ENCODE measurements around the gene ABCA7. TPM values are rescaled to one million over a fixed set of nuclear protein-coding genes. Genes with fewer than 3 reads are reported as not detected.
"Not testable (repeated sequence)": the region's sequence is repeated elsewhere in the genome, so short reads cannot be mapped to it uniquely, and the experiment has no call there.

The ABCA7 gene
- total and polyA plus RNA-seq, 2 experiments from 2014 or later: 2.1 to 2.6 TPM

GRCh38 chr19:1112268-1113029, 72.5 kb downstream of the ABCA7 start:
- H3K27ac ChIP-seq: no peak overlapping the region

GRCh38 chr19:1113030-1113985, 73.4 kb downstream of the ABCA7 start:
- H2AFZ ChIP-seq: no peak overlapping the region
- no peaks in the 10 kb centered on the region for H3K27me3 ChIP-seq (replicated peaks; ENCODE audit: insufficient read depth)
- H3K4me2 ChIP-seq (ENCODE audit: unreplicated experiment): no peak overlapping the region
- H3K9me3 ChIP-seq (ENCODE audit: low read depth): no peaks in the 10 kb centered on the region
- DNase-seq: peak; percentile 97
- peak overlapping the region; percentile 51 for H3K9ac ChIP-seq
- peaks cover 30% of the 10 kb centered on the region; the same call in 1 of the 2 replicates for H3K36me3 ChIP-seq (ENCODE audit: low read depth)
- TF ChIP-seq EZH2phosphoT487 (IDR thresholded peaks at IDR 0.05; ENCODE audit: insufficient read depth, low read depth) (no peak), EZH2 (IDR thresholded peaks at IDR 0.05; ENCODE audit: insufficient read depth, poor library complexity, severe bottlenecking) (no peak)
- no peaks in the 10 kb centered on the region for H4K20me1 ChIP-seq (ENCODE audit: insufficient read depth)
- no peaks in the 10 kb centered on the region for H3K9me2 ChIP-seq (ENCODE audit: insufficient read depth)
- peaks cover 6% of the 10 kb centered on the region for H3F3A ChIP-seq (ENCODE audit: insufficient read depth)
- WGBS, 2 experiments (ENCODE audit: low coverage in 1 of 2, low lambda C conversion rate in 2 of 2, missing lambda C conversion rate in 2 of 2): 25 to 27% methylated on average over 25 to 30 of the region's 44 CpGs
- in situ Hi-C loops (cut with MboI): no loop called here
- peaks cover 15% of the 10 kb centered on the region; the same call in 1 of the 2 replicates for H3K79me2 ChIP-seq (ENCODE audit: insufficient read depth)
- peak overlapping the region; percentile 70 for H3K27ac ChIP-seq
- no peak overlapping the region for H3K4me3 ChIP-seq
- no peaks in the 10 kb centered on the region for H3K4me1 ChIP-seq (ENCODE audit: insufficient read depth)

More at GRCh38 chr19:1112268-1113029, 72.5 kb downstream of the ABCA7 start:
- no peak overlapping the region for H3K9ac ChIP-seq
- H3K9me2 ChIP-seq (ENCODE audit: insufficient read depth): no peaks in the 10 kb centered on the region
- no peaks in the 10 kb centered on the region for H3K9me3 ChIP-seq (ENCODE audit: low read depth)
- peaks cover 21% of the 10 kb centered on the region; the same call in 1 of the 2 replicates for H3K36me3 ChIP-seq (ENCODE audit: low read depth)
- H3K4me3 ChIP-seq: no peak overlapping the region
- peaks cover 6% of the 10 kb centered on the region; the same call in 1 of the 2 replicates for H3K79me2 ChIP-seq (ENCODE audit: insufficient read depth)
- no peak overlapping the region for H3K4me2 ChIP-seq (ENCODE audit: unreplicated experiment)
- H4K20me1 ChIP-seq (ENCODE audit: insufficient read depth): no peaks in the 10 kb centered on the region
- WGBS, 2 experiments (ENCODE audit: low coverage in 1 of 2, low lambda C conversion rate in 2 of 2, missing lambda C conversion rate in 2 of 2): 74 to 87% methylated on average over 26 to 69 of the region's 71 CpGs
- in situ Hi-C loops (cut with MboI): no loop called here
- no peaks in the 10 kb centered on the region for H3K4me1 ChIP-seq (ENCODE audit: insufficient read depth)
- H3F3A ChIP-seq (ENCODE audit: insufficient read depth): no peaks in the 10 kb centered on the region; the same call in 1 of the 2 replicates
- no peaks in the 10 kb centered on the region for H3K27me3 ChIP-seq (replicated peaks; ENCODE audit: insufficient read depth)
- H2AFZ ChIP-seq: no peak overlapping the region
- no peak for TF ChIP-seq EZH2phosphoT487 (IDR thresholded peaks at IDR 0.05; ENCODE audit: insufficient read depth, low read depth)
- TF ChIP-seq EZH2 (IDR thresholded peaks at IDR 0.05; ENCODE audit: insufficient read depth, poor library complexity, severe bottlenecking): no peak
- peak; percentile 43 for DNase-seq

GRCh38 chr19:1113986-1114483, 74.1 kb downstream of the ABCA7 start:
- Histone ChIP-seq H3K4me1 (ENCODE audit: insufficient read depth) (no peaks in the 10 kb centered on the region), H3K9me3 (ENCODE audit: low read depth) (no peaks in the 10 kb centered on the region), H3K27me3 (replicated peaks; ENCODE audit: insufficient read depth) (no peaks in the 10 kb centered on the region), H3K9me2 (ENCODE audit: insufficient read depth) (no peaks in the 10 kb centered on the region), H3K9ac (peak overlapping the region; percentile 51; the same call in 1 of the 2 replicates), H4K20me1 (ENCODE audit: insufficient read depth) (no peaks in the 10 kb centered on the region), H3K79me2 (ENCODE audit: insufficient read depth) (peaks cover 20% of the 10 kb centered on the region; the same call in 1 of the 2 replicates), H2AFZ (no peak overlapping the region), H3K36me3 (ENCODE audit: low read depth) (peaks cover 37% of the 10 kb centered on the region; the same call in 1 of the 2 replicates), H3K4me2 (ENCODE audit: unreplicated experiment) (no peak overlapping the region), H3F3A (ENCODE audit: insufficient read depth) (peaks cover 6% of the 10 kb centered on the region), H3K27ac (peak overlapping the region; percentile 70; the same call in 1 of the 2 replicates), H3K4me3 (no peak overlapping the region)
- TF ChIP-seq EZH2phosphoT487 (IDR thresholded peaks at IDR 0.05; ENCODE audit: insufficient read depth, low read depth): no peak
- TF ChIP-seq EZH2 (IDR thresholded peaks at IDR 0.05; ENCODE audit: insufficient read depth, poor library complexity, severe bottlenecking): no peak
- DNase-seq: no peak
- in situ Hi-C loops (cut with MboI): no loop called here
- WGBS, 2 experiments (ENCODE audit: low coverage in 1 of 2, low lambda C conversion rate in 2 of 2, missing lambda C conversion rate in 2 of 2): 86 to 88% methylated on average over 15 to 25 of the region's 25 CpGs

- 93 to 98% methylated on average over 9 of the region's 9 CpGs for WGBS, 2 experiments (ENCODE audit: low coverage in 1 of 2, low lambda C conversion rate in 2 of 2, missing lambda C conversion rate in 2 of 2)
- not testable (repeated sequence) for H2AFZ ChIP-seq
- H3K36me3 ChIP-seq (ENCODE audit: low read depth): peaks cover 43% of the 10 kb centered on the region; the same call in 1 of the 2 replicates
Measured at GRCh38 chr19:1114728-1115127, 74.8 kb downstream of the ABCA7 start.

More at GRCh38 chr19:1114728-1115127, 74.8 kb downstream of the ABCA7 start:
- in situ Hi-C loops (cut with MboI): loop anchor here (5.0 kb wide), 1 partner anchor 88 kb away; no protein-coding TSS in a partner anchor
- not testable (repeated sequence) for H3K27me3 ChIP-seq (replicated peaks; ENCODE audit: insufficient read depth); H3K9ac ChIP-seq; H3F3A ChIP-seq (ENCODE audit: insufficient read depth); H3K9me2 ChIP-seq (ENCODE audit: insufficient read depth); H3K4me1 ChIP-seq (ENCODE audit: insufficient read depth); H3K4me2 ChIP-seq (ENCODE audit: unreplicated experiment); H3K9me3 ChIP-seq (ENCODE audit: low read depth); H3K4me3 ChIP-seq; H4K20me1 ChIP-seq (ENCODE audit: insufficient read depth); DNase-seq; H3K27ac ChIP-seq
- peaks cover 25% of the 10 kb centered on the region; the same call in 1 of the 2 replicates for H3K79me2 ChIP-seq (ENCODE audit: insufficient read depth)

Small RNA genes lying within 50 kb of the gene (small RNA-seq; reads per million reads assigned to genes)
- gene RNU6-2 (ENCODE audit: low read depth, low replicate concordance): not detected

Other genes with a start within 250 kb of the ABCA7 start
- 175 and 194 TPM in 2 replicates for gene PTBP1, start 242.7 kb upstream of the ABCA7 start, total RNA-seq (2014; rRNA removed; shearing (Covaris generic))
- 157 and 160 TPM in 2 replicates for gene PTBP1, start 242.7 kb upstream of the ABCA7 start, polyA plus RNA-seq (2016; fragmentation: Nextera tagmentation; extraction: Ambion mirVana)
- gene PLPPR3, start 218.2 kb upstream of the ABCA7 start, total RNA-seq (2014; rRNA removed; shearing (Covaris generic)): 0.32 TPM in 1 of 2 replicates, not detected in the other
- gene PLPPR3, start 218.2 kb upstream of the ABCA7 start, polyA plus RNA-seq (2016; fragmentation: Nextera tagmentation; extraction: Ambion mirVana): not detected in 2 replicates
- gene AZU1, start 212.3 kb upstream of the ABCA7 start, total RNA-seq (2014; rRNA removed; shearing (Covaris generic)): not detected in 2 replicates
- not detected in 2 replicates for gene AZU1, start 212.3 kb upstream of the ABCA7 start, polyA plus RNA-seq (2016; fragmentation: Nextera tagmentation; extraction: Ambion mirVana)
- gene PRTN3, start 199.1 kb upstream of the ABCA7 start, total RNA-seq (2014; rRNA removed; shearing (Covaris generic)): not detected in 2 replicates
- gene PRTN3, start 199.1 kb upstream of the ABCA7 start, polyA plus RNA-seq (2016; fragmentation: Nextera tagmentation; extraction: Ambion mirVana): not detected in 2 replicates
- 1.4 TPM in 1 of 2 replicates, not detected in the other for gene ELANE, start 187.8 kb upstream of the ABCA7 start, total RNA-seq (2014; rRNA removed; shearing (Covaris generic))
- 0.20 and 0.34 TPM in 2 replicates for gene ELANE, start 187.8 kb upstream of the ABCA7 start, polyA plus RNA-seq (2016; fragmentation: Nextera tagmentation; extraction: Ambion mirVana)
- 3.2 and 5.7 TPM in 2 replicates for gene CFD, start 180.4 kb upstream of the ABCA7 start, total RNA-seq (2014; rRNA removed; shearing (Covaris generic))
- gene CFD, start 180.4 kb upstream of the ABCA7 start, polyA plus RNA-seq (2016; fragmentation: Nextera tagmentation; extraction: Ambion mirVana): 4.9 and 5.2 TPM in 2 replicates
- gene MED16, start 146.9 kb upstream of the ABCA7 start, total RNA-seq (2014; rRNA removed; shearing (Covaris generic)): 20.9 and 26.6 TPM in 2 replicates
- gene MED16, start 146.9 kb upstream of the ABCA7 start, polyA plus RNA-seq (2016; fragmentation: Nextera tagmentation; extraction: Ambion mirVana): 66.5 and 66.9 TPM in 2 replicates
- not detected in 2 replicates for gene RNU6-9, start 146.6 kb upstream of the ABCA7 start, total RNA-seq (2014; rRNA removed; shearing (Covaris generic))
- gene RNU6-9, start 146.6 kb upstream of the ABCA7 start, polyA plus RNA-seq (2016; fragmentation: Nextera tagmentation; extraction: Ambion mirVana): not detected in 2 replicates
- 41.6 and 50.9 TPM in 2 replicates for gene R3HDM4, start 126.9 kb upstream of the ABCA7 start, total RNA-seq (2014; rRNA removed; shearing (Covaris generic))
- gene R3HDM4, start 126.9 kb upstream of the ABCA7 start, polyA plus RNA-seq (2016; fragmentation: Nextera tagmentation; extraction: Ambion mirVana): 52.7 and 58.1 TPM in 2 replicates
- not detected in 2 replicates for gene KISS1R, start 122.8 kb upstream of the ABCA7 start, total RNA-seq (2014; rRNA removed; shearing (Covaris generic))
- gene KISS1R, start 122.8 kb upstream of the ABCA7 start, polyA plus RNA-seq (2016; fragmentation: Nextera tagmentation; extraction: Ambion mirVana): not detected in 2 replicates
- 6.7 and 8.5 TPM in 2 replicates for gene ARID3A, start 114.1 kb upstream of the ABCA7 start, total RNA-seq (2014; rRNA removed; shearing (Covaris generic))
- gene ARID3A, start 114.1 kb upstream of the ABCA7 start, polyA plus RNA-seq (2016; fragmentation: Nextera tagmentation; extraction: Ambion mirVana): 2.4 and 2.8 TPM in 2 replicates
- gene WDR18, start 55.8 kb upstream of the ABCA7 start, total RNA-seq (2014; rRNA removed; shearing (Covaris generic)): 63.5 and 83.4 TPM in 2 replicates
- gene WDR18, start 55.8 kb upstream of the ABCA7 start, polyA plus RNA-seq (2016; fragmentation: Nextera tagmentation; extraction: Ambion mirVana): 143 and 157 TPM in 2 replicates
- gene GRIN3B, start 39.7 kb upstream of the ABCA7 start, total RNA-seq (2014; rRNA removed; shearing (Covaris generic)): 0.25 and 0.54 TPM in 2 replicates
- gene GRIN3B, start 39.7 kb upstream of the ABCA7 start, polyA plus RNA-seq (2016; fragmentation: Nextera tagmentation; extraction: Ambion mirVana): not detected in 2 replicates
- gene TMEM259, start 19.0 kb upstream of the ABCA7 start, total RNA-seq (2014; rRNA removed; shearing (Covaris generic)): 132 and 169 TPM in 2 replicates
- 76.7 and 79.7 TPM in 2 replicates for gene TMEM259, start 19.0 kb upstream of the ABCA7 start, polyA plus RNA-seq (2016; fragmentation: Nextera tagmentation; extraction: Ambion mirVana)
- not detected in 2 replicates for gene RNU6-2, start 18.6 kb upstream of the ABCA7 start, total RNA-seq (2014; rRNA removed; shearing (Covaris generic))
- gene RNU6-2, start 18.6 kb upstream of the ABCA7 start, polyA plus RNA-seq (2016; fragmentation: Nextera tagmentation; extraction: Ambion mirVana): not detected in 2 replicates
- 239 and 244 TPM in 2 replicates for gene CNN2, start 13.5 kb upstream of the ABCA7 start, total RNA-seq (2014; rRNA removed; shearing (Covaris generic))
- 400 and 415 TPM in 2 replicates for gene CNN2, start 13.5 kb upstream of the ABCA7 start, polyA plus RNA-seq (2016; fragmentation: Nextera tagmentation; extraction: Ambion mirVana)
- 1.5 and 6.3 TPM in 2 replicates for gene ARHGAP45, start 27.1 kb downstream of the ABCA7 start, total RNA-seq (2014; rRNA removed; shearing (Covaris generic))
- 3.2 and 3.5 TPM in 2 replicates for gene ARHGAP45, start 27.1 kb downstream of the ABCA7 start, polyA plus RNA-seq (2016; fragmentation: Nextera tagmentation; extraction: Ambion mirVana)
- 172 and 233 TPM in 2 replicates for gene POLR2E, start 55.3 kb downstream of the ABCA7 start, total RNA-seq (2014; rRNA removed; shearing (Covaris generic))
- 336 and 347 TPM in 2 replicates for gene POLR2E, start 55.3 kb downstream of the ABCA7 start, polyA plus RNA-seq (2016; fragmentation: Nextera tagmentation; extraction: Ambion mirVana)
- gene GPX4, start 63.9 kb downstream of the ABCA7 start, total RNA-seq (2014; rRNA removed; shearing (Covaris generic)): 298 and 323 TPM in 2 replicates
- gene GPX4, start 63.9 kb downstream of the ABCA7 start, polyA plus RNA-seq (2016; fragmentation: Nextera tagmentation; extraction: Ambion mirVana): 601 and 607 TPM in 2 replicates
- 64.5 and 70.4 TPM in 2 replicates for gene SBNO2, start 134.2 kb downstream of the ABCA7 start, total RNA-seq (2014; rRNA removed; shearing (Covaris generic))
- 7.5 and 11.9 TPM in 2 replicates for gene SBNO2, start 134.2 kb downstream of the ABCA7 start, polyA plus RNA-seq (2016; fragmentation: Nextera tagmentation; extraction: Ambion mirVana)
- 64.1 and 66.5 TPM in 2 replicates for gene STK11, start 165.7 kb downstream of the ABCA7 start, total RNA-seq (2014; rRNA removed; shearing (Covaris generic))
- 4.3 and 4.6 TPM in 2 replicates for gene STK11, start 165.7 kb downstream of the ABCA7 start, polyA plus RNA-seq (2016; fragmentation: Nextera tagmentation; extraction: Ambion mirVana)
- 2.7 and 4.5 TPM in 2 replicates for gene CBARP, start 197.9 kb downstream of the ABCA7 start, total RNA-seq (2014; rRNA removed; shearing (Covaris generic))
- gene CBARP, start 197.9 kb downstream of the ABCA7 start, polyA plus RNA-seq (2016; fragmentation: Nextera tagmentation; extraction: Ambion mirVana): 0.29 and 0.41 TPM in 2 replicates
- 27.4 and 38.9 TPM in 2 replicates for gene ATP5F1D, start 201.6 kb downstream of the ABCA7 start, total RNA-seq (2014; rRNA removed; shearing (Covaris generic))
- 287 and 290 TPM in 2 replicates for gene ATP5F1D, start 201.6 kb downstream of the ABCA7 start, polyA plus RNA-seq (2016; fragmentation: Nextera tagmentation; extraction: Ambion mirVana)
- gene MIDN, start 208.5 kb downstream of the ABCA7 start, total RNA-seq (2014; rRNA removed; shearing (Covaris generic)): 9.4 and 18.5 TPM in 2 replicates
- gene MIDN, start 208.5 kb downstream of the ABCA7 start, polyA plus RNA-seq (2016; fragmentation: Nextera tagmentation; extraction: Ambion mirVana): 3.1 and 4.0 TPM in 2 replicates
- gene CIRBP, start 229.2 kb downstream of the ABCA7 start, total RNA-seq (2014; rRNA removed; shearing (Covaris generic)): 239 and 392 TPM in 2 replicates
- 163 and 185 TPM in 2 replicates for gene CIRBP, start 229.2 kb downstream of the ABCA7 start, polyA plus RNA-seq (2016; fragmentation: Nextera tagmentation; extraction: Ambion mirVana)
- 61.5 and 84.5 TPM in 2 replicates for gene FAM174C, start 235.4 kb downstream of the ABCA7 start, total RNA-seq (2014; rRNA removed; shearing (Covaris generic))
- 67.8 and 81.6 TPM in 2 replicates for gene FAM174C, start 235.4 kb downstream of the ABCA7 start, polyA plus RNA-seq (2016; fragmentation: Nextera tagmentation; extraction: Ambion mirVana)
- gene EFNA2, start 245.8 kb downstream of the ABCA7 start, total RNA-seq (2014; rRNA removed; shearing (Covaris generic)): not detected in 2 replicates
- not detected in 2 replicates for gene EFNA2, start 245.8 kb downstream of the ABCA7 start, polyA plus RNA-seq (2016; fragmentation: Nextera tagmentation; extraction: Ambion mirVana)